ENCODE data around the gene GALNT7.

The GALNT7 gene

DNA sequence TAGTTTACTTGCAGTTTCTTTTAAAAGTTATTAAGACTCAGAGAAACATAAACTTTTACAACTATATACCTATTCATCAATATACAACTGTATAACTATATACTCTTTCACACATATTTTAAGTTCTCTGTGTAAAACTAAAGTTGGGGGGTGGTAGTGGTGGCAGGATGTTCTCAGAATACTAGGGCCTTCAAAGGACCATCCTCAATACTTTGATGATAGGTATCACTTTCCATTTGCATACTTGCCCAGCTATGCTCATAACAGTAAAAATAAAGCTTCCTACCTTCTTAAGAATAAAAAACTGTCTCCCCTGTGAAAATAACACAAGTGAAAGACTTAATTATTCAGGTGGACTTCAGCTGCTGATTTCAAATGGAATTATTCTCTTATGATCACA lies 2.9 kb upstream of the GALNT7 start:
- H3K27ac ChIP-seq (ENCODE audit: low read length): no peak overlapping the region
- TF ChIP-seq EZH2phosphoT487 (IDR thresholded peaks at IDR 0.05; ENCODE audit: low read depth): no peak
- TF ChIP-seq, protein P1, sequence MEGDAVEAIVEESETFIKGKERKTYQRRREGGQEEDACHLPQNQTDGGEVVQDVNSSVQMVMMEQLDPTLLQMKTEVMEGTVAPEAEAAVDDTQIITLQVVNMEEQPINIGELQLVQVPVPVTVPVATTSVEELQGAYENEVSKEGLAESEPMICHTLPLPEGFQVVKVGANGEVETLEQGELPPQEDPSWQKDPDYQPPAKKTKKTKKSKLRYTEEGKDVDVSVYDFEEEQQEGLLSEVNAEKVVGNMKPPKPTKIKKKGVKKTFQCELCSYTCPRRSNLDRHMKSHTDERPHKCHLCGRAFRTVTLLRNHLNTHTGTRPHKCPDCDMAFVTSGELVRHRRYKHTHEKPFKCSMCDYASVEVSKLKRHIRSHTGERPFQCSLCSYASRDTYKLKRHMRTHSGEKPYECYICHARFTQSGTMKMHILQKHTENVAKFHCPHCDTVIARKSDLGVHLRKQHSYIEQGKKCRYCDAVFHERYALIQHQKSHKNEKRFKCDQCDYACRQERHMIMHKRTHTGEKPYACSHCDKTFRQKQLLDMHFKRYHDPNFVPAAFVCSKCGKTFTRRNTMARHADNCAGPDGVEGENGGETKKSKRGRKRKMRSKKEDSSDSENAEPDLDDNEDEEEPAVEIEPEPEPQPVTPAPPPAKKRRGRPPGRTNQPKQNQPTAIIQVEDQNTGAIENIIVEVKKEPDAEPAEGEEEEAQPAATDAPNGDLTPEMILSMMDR (IDR thresholded peaks at IDR 0.05; ENCODE audit: low read depth, low read length): no peak

DNA sequence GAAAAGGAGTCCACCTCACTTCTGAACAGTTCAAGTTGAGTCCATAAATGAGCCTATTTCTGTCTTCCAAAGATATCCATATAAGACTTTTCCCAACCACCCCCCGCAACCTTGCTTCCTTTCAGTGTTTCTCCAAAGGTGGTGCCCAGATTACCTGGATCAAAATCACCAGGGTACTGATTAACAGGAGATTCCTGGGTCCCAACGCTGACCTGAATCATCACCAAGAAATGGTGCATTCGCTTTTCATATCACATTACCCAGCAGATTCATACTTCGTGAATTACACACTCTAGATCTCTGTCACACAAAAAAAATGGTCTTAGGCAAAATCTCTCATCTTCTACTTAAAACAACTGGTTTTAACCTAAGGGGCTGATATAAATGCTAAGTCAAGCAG lies 2.1 kb upstream of the GALNT7 start:
- Histone ChIP-seq H2AFZ (ENCODE audit: low read depth, low read length) (no peak overlapping the region), H3K27ac (ENCODE audit: low read length) (no peak overlapping the region)

More for the DNA sequence above, 2.9 kb upstream of the GALNT7 start:
- H3K79me2 ChIP-seq (ENCODE audit: low read length): peaks cover 11% of the 10 kb centered on the region
- H3K9ac ChIP-seq (ENCODE audit: low read length): no peak overlapping the region
- peaks cover 25% of the 10 kb centered on the region for H3K36me3 ChIP-seq (replicated peaks; ENCODE audit: low read depth, low read length)
- H3K4me3 ChIP-seq (ENCODE audit: low read length): no peak overlapping the region
- no peaks in the 10 kb centered on the region for H3K27me3 ChIP-seq (ENCODE audit: low read depth, low read length)
- H3K4me1 ChIP-seq (ENCODE audit: low read length): peaks cover 9% of the 10 kb centered on the region
- H3K9me3 ChIP-seq (ENCODE audit: insufficient read depth, low read length): no peaks in the 10 kb centered on the region
- H2AFZ ChIP-seq (ENCODE audit: low read depth, low read length): no peak overlapping the region
- H4K20me1 ChIP-seq (ENCODE audit: insufficient read depth, low read length): no peaks in the 10 kb centered on the region
- no peak overlapping the region for H3K4me2 ChIP-seq (ENCODE audit: low read length)

DNA sequence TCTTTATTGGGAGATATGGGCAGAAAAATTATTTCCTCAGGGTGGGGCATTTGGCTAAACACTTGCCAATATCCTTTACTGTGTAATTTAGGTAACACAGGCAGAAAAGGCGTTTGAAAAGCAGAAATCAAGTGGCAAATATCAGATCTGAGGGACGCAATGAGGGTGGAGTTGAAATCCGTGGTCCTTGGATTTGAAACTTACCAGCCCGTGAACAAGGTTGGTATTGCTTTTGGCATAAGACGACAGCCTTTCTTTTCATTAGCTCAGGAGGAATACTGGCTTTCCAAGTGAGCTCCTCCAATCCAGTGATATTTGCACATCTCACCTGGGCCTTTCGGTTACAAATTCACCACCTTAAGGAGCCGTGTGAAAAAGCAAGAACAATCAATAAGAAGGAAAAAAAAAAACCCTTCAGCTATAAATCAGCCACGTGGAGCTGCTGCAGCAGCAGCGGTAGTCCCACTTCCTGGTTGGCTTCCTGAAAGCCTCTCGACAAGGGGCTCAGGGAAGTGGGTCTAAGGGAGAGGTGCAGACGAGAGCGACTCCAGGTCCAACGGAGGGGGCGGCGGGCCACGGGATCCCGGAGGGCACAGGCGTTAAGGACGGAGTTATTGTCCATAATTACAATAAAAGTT lies 734 bp upstream of the GALNT7 start:
- H3K9me3 ChIP-seq (ENCODE audit: insufficient read depth, low read length): no peaks in the 10 kb centered on the region
- peak overlapping the region; percentile 85 for H2AFZ ChIP-seq (ENCODE audit: low read depth, low read length)
- no peak for TF ChIP-seq EZH2phosphoT487 (IDR thresholded peaks at IDR 0.05; ENCODE audit: low read depth)
- peaks cover 12% of the 10 kb centered on the region; the same call in 1 of the 2 replicates for H4K20me1 ChIP-seq (ENCODE audit: insufficient read depth, low read length)
- peaks cover 25% of the 10 kb centered on the region for H3K36me3 ChIP-seq (replicated peaks; ENCODE audit: low read depth, low read length)
- peak overlapping the region; percentile 71 for H3K27ac ChIP-seq (ENCODE audit: low read length)
- H3K9ac ChIP-seq (ENCODE audit: low read length): peak overlapping the region; percentile 86
- H3K4me3 ChIP-seq (ENCODE audit: low read length): peak overlapping the region; percentile 84
- peak overlapping the region; percentile 85 for H3K4me2 ChIP-seq (ENCODE audit: low read length)
- peaks cover 17% of the 10 kb centered on the region for H3K4me1 ChIP-seq (ENCODE audit: low read length)
- H3K27me3 ChIP-seq (ENCODE audit: low read depth, low read length): no peaks in the 10 kb centered on the region
- H3K79me2 ChIP-seq (ENCODE audit: low read length): peaks cover 32% of the 10 kb centered on the region

More for the DNA sequence above, 2.1 kb upstream of the GALNT7 start:
- Histone ChIP-seq H3K9me3 (ENCODE audit: insufficient read depth, low read length) (no peaks in the 10 kb centered on the region), H3K27me3 (ENCODE audit: low read depth, low read length) (no peaks in the 10 kb centered on the region), H4K20me1 (ENCODE audit: insufficient read depth, low read length) (peaks cover 4% of the 10 kb centered on the region; the same call in 1 of the 2 replicates), H3K4me3 (ENCODE audit: low read length) (no peak overlapping the region), H3K9ac (ENCODE audit: low read length) (no peak overlapping the region), H3K79me2 (ENCODE audit: low read length) (peaks cover 18% of the 10 kb centered on the region), H3K4me2 (ENCODE audit: low read length) (no peak overlapping the region), H3K36me3 (replicated peaks; ENCODE audit: low read depth, low read length) (peaks cover 25% of the 10 kb centered on the region), H3K4me1 (ENCODE audit: low read length) (peaks cover 17% of the 10 kb centered on the region)
- TF ChIP-seq EZH2phosphoT487 (IDR thresholded peaks at IDR 0.05; ENCODE audit: low read depth): no peak

DNA sequence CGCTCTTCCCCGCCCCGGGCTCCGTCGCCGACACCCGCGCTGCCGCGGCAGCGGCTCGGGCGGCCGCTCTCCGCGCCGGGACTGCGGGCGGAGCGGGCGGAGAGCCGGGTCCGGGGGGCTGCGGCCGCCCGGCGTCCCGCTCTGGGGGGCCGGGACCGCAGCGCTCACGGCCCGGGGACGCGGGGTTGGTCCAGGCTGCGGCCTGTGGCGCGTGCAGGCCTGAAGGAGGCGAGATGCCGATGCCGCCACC lies 492 bp downstream of the GALNT7 start:
- H3K27me3 ChIP-seq (ENCODE audit: low read depth, low read length): no peaks in the 10 kb centered on the region
- H3K4me3 ChIP-seq (ENCODE audit: low read length): peak overlapping the region; percentile 84
- peak overlapping the region; percentile 76 for H3K4me2 ChIP-seq (ENCODE audit: low read length)
- H3K9ac ChIP-seq (ENCODE audit: low read length): peak overlapping the region; percentile 86
- peaks cover 17% of the 10 kb centered on the region; the same call in 1 of the 2 replicates for H4K20me1 ChIP-seq (ENCODE audit: insufficient read depth, low read length)
- no peaks in the 10 kb centered on the region for H3K9me3 ChIP-seq (ENCODE audit: insufficient read depth, low read length)
- H3K79me2 ChIP-seq (ENCODE audit: low read length): peaks cover 45% of the 10 kb centered on the region
- no peak overlapping the region for H2AFZ ChIP-seq (ENCODE audit: low read depth, low read length)
- H3K27ac ChIP-seq (ENCODE audit: low read length): peak overlapping the region; percentile 71
- H3K36me3 ChIP-seq (replicated peaks; ENCODE audit: low read depth, low read length): peaks cover 16% of the 10 kb centered on the region
- TF ChIP-seq, protein P1 (IDR thresholded peaks at IDR 0.05; ENCODE audit: low read depth, low read length): no peak
- no peak for TF ChIP-seq EZH2phosphoT487 (IDR thresholded peaks at IDR 0.05; ENCODE audit: low read depth)
- peaks cover 25% of the 10 kb centered on the region for H3K4me1 ChIP-seq (ENCODE audit: low read length)

DNA sequence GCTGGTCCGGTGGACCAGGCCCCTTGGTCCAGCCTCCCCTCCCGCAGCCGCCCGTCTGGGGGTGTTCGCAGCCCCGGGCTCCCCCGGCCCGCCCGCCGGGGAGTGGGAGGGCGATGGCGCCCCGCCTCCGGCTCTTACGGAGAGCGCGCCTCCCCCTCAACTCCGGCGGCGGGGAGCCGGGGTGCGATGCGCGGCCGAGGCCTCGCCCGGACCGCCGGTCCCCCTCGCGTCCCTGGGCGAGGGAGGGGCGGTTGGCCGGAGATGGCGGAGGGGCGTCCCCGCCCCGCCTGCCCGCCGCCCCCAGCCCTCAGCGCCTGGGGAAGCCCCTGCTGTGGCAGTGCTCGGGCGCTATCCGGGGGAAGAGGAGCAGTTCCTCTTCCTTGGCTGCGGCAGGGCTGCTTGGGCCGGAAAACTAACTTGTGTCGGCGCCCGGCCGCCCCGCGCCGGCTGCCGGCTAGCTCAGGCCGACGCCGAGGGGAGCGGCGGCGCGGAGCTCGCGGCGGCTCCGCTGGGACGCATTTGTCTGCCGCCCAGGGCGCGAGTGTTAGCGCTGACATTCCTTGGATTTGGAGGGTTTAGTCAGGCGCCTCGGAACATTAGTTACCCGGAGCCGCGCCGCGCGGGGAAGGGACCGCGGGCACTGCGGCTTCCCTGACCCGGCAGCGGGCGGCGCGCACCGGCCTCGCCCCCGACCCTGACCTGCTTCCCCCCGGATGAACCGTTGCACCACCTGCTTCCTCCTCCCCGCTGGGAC lies 994 bp downstream of the GALNT7 start:
- peak overlapping the region; percentile 76 for H3K4me2 ChIP-seq (ENCODE audit: low read length)
- peaks cover 50% of the 10 kb centered on the region for H3K79me2 ChIP-seq (ENCODE audit: low read length)
- peaks cover 30% of the 10 kb centered on the region for H3K4me1 ChIP-seq (ENCODE audit: low read length)
- H3K36me3 ChIP-seq (replicated peaks; ENCODE audit: low read depth, low read length): peaks cover 13% of the 10 kb centered on the region
- H3K9ac ChIP-seq (ENCODE audit: low read length): peak overlapping the region; percentile 86
- TF ChIP-seq EZH2phosphoT487 (IDR thresholded peaks at IDR 0.05; ENCODE audit: low read depth): no peak
- TF ChIP-seq, protein P1 (IDR thresholded peaks at IDR 0.05; ENCODE audit: low read depth, low read length): no peak
- no peaks in the 10 kb centered on the region for H3K9me3 ChIP-seq (ENCODE audit: insufficient read depth, low read length)
- no peaks in the 10 kb centered on the region for H3K27me3 ChIP-seq (ENCODE audit: low read depth, low read length)
- H3K27ac ChIP-seq (ENCODE audit: low read length): peak overlapping the region; percentile 71
- peak overlapping the region; percentile 29; the same call in 1 of the 2 replicates for H2AFZ ChIP-seq (ENCODE audit: low read depth, low read length)
- H4K20me1 ChIP-seq (ENCODE audit: insufficient read depth, low read length): peaks cover 18% of the 10 kb centered on the region; the same call in 1 of the 2 replicates
- H3K4me3 ChIP-seq (ENCODE audit: low read length): peak overlapping the region; percentile 84
